HCT116 (cell line): ENCODE results near the gene CAPN15. TPM values are rescaled to one million over a fixed set of nuclear protein-coding genes. Genes with fewer than 3 reads are reported as not detected.

Source experiments
- CEBPB ChIP-seq: IDR thresholded peaks from 2 replicates; pipeline ENCODE4 v1.6.1; 2012; ENCODE audit warnings: low read depth
- EZH2 ChIP-seq: fragments of 200-600 bp; sonication (generic); IDR thresholded peaks from 2 replicates; pipeline ENCODE4 v1.6.1; 2017; ENCODE audit warnings: antibody characterized with exemption, mixed run types
- EZH2phosphoT487 ChIP-seq: fragments of 200-600 bp; IDR thresholded peaks from 2 replicates; pipeline ENCODE4 v1.6.1; 2018; ENCODE audit warnings: antibody characterized with exemption, borderline replicate concordance
- JUND ChIP-seq: IDR thresholded peaks from 2 replicates; pipeline ENCODE4 v1.6.1; 2012
- MAX ChIP-seq: IDR thresholded peaks from 2 replicates; pipeline ENCODE4 v1.6.1; 2012
- REST ChIP-seq: IDR thresholded peaks from 2 replicates; pipeline ENCODE4 v1.6.1; 2012; ENCODE audit warnings: low read depth
- SIN3A ChIP-seq: IDR thresholded peaks from 2 replicates; pipeline ENCODE4 v1.6.1; 2012; ENCODE audit warnings: low read depth
- TCF7L2 ChIP-seq: IDR thresholded peaks from 2 replicates; pipeline ENCODE4 v1.7.0; 2011; ENCODE audit warnings: borderline replicate concordance, inconsistent platforms; ENCODE audit not compliant: insufficient read depth, insufficient read length; ENCODE audit errors: extremely low read depth
- ZBTB33 ChIP-seq: IDR thresholded peaks from 2 replicates; pipeline ENCODE4 v1.6.1; 2011; ENCODE audit warnings: mild to moderate bottlenecking, low read length, moderate library complexity; ENCODE audit not compliant: insufficient replicate concordance; ENCODE audit errors: extremely low read depth
- total RNA-seq: library from RNA; stranded (reverse); gene quantifications from one replicate; pipeline ENCODE4 v1.2.1, GENCODE V29; 2021; ENCODE audit not compliant: unreplicated experiment

The CAPN15 gene
- total RNA-seq, 1 experiment from 2014 or later, result 39.0 TPM

GRCh38 chr16:586645-587590 lies 59.4 kb downstream of the CAPN15 start (continued):
- TF ChIP-seq REST (no peak), EZH2 (no peak), MAX (no peak), JUND (no peak), TCF7L2 (no peak), ZBTB33 (no peak), SIN3A (no peak), CEBPB (no peak), EZH2phosphoT487 (no peak)
